A549 (cell line): ENCODE data around the gene THUMPD1. TPM values are rescaled to one million over a fixed set of nuclear protein-coding genes. Genes with fewer than 3 reads are reported as not detected.
"Not testable (repeated sequence)": the region's sequence is repeated elsewhere in the genome, so short reads cannot be mapped to it uniquely, and the experiment has no call there.

Experiments used
- ATAC-seq, 2 experiments: fragments of 200-7000 bp in 1 of 2; fragments of >200 bp in 1 of 2; cut with Nextera tagmentation in 1 of 2; cut with Tn5 transposase in 1 of 2; 3 replicates each; pipeline versions ENCODE4 v1.8.0 to v1.9.1; 2018 to 2020; ENCODE audit warnings: mild to moderate bottlenecking in 1 of 2, moderate library complexity in 1 of 2
- CTCF ChIA-PET: fragments of 300-600 bp; sonication (Branson Sonifier 250); formaldehyde crosslinking; extraction: SDS; loops from one replicate; lab custom pipeline; 2021; ENCODE audit warnings: antibody characterized with exemption, inconsistent platforms; lab: Yijun Ruan, JAX
- POLR2A ChIA-PET: fragments of 350-600 bp; formaldehyde crosslinking; extraction: SDS; loops from one replicate; lab custom pipeline; 2021; ENCODE audit warnings: antibody characterized with exemption, inconsistent platforms; lab: Yijun Ruan, JAX
- DNase-seq, 2 experiments: peaks; one replicate each; pipeline versions ENCODE4 v3.0.0 to v3.0.0-alpha.2; 2011 to 2016; ENCODE audit warnings: low read depth in 1 of 2, low spot score in 1 of 2
- FAIRE-seq: peaks from 2 replicates; lab custom pipeline; 2011; peaks lifted over from hg19 to GRCh38; lab: Jason Lieb, UNC
- H3K27ac ChIP-seq, 2 experiments: fragments of >200 bp; sonication (Bioruptor Twin); formaldehyde crosslinking; 3 replicates each; pipeline ENCODE4 v1.5.1; 2016 to 2017
- H3K4me1 ChIP-seq: fragments of >200 bp; sonication (Bioruptor Twin); formaldehyde crosslinking; 3 replicates; pipeline ENCODE4 v1.6.1; 2016
- H3K4me2 ChIP-seq: fragments of >200 bp; sonication (Bioruptor Twin); formaldehyde crosslinking; 3 replicates; pipeline ENCODE4 v1.6.1; 2016
- H3K4me3 ChIP-seq: fragments of >200 bp; sonication (Bioruptor Twin); formaldehyde crosslinking; 3 replicates; pipeline ENCODE4 v1.5.1; 2016
- H3K9me3 ChIP-seq: fragments of >200 bp; sonication (Bioruptor Twin); formaldehyde crosslinking; 3 replicates; pipeline ENCODE4 v1.6.1; 2016
- CHD4 ChIP-seq: fragments of 200-600 bp; sonication (generic); IDR thresholded peaks from 2 replicates; pipeline ENCODE4 v1.6.1; 2016; ENCODE audit warnings: antibody characterized with exemption, mild to moderate bottlenecking, borderline replicate concordance
- GATA3 ChIP-seq: IDR thresholded peaks from 2 replicates; pipeline ENCODE4 v1.6.1; 2012; ENCODE audit warnings: borderline replicate concordance
- HEYL ChIP-seq: fragments of 250-450 bp; sonication (Bioruptor Pico); IDR thresholded peaks from 2 replicates; pipeline ENCODE4 v1.8.0; 2021; ENCODE audit warnings: mild to moderate bottlenecking, moderate library complexity
- JUNB ChIP-seq: fragments of >200 bp; sonication (Bioruptor Twin); formaldehyde crosslinking; IDR thresholded peaks from 2 replicates; pipeline ENCODE4 v1.6.1; 2016
- MAX ChIP-seq: IDR thresholded peaks from 2 replicates; pipeline ENCODE4 v1.6.1; 2012
- RFX5 ChIP-seq: fragments of 450-650 bp; IDR thresholded peaks from 2 replicates; pipeline ENCODE4 v1.7.1; 2014; ENCODE audit warnings: antibody characterized with exemption, mild to moderate bottlenecking, moderate library complexity
- SREBF2 ChIP-seq: fragments of 450-650 bp; IDR thresholded peaks from 2 replicates; pipeline ENCODE4 v1.6.1; 2014; ENCODE audit warnings: mild to moderate bottlenecking, moderate library complexity
- USF2 ChIP-seq: fragments of 450-650 bp; IDR thresholded peaks from 2 replicates; pipeline ENCODE4 v1.6.1; 2014; ENCODE audit warnings: antibody characterized with exemption
- ZSCAN20 ChIP-seq: fragments of 250-450 bp; sonication (Bioruptor Pico); IDR thresholded peaks from 2 replicates; pipeline ENCODE4 v1.8.0; 2022; ENCODE audit warnings: mild to moderate bottlenecking, moderate library complexity
- WGBS: methylation state at CpG from one replicate; pipeline ENCODE4 v1.1.6; 2017; ENCODE audit errors: missing lambda C conversion rate; 5-methylcytosine and 5-hydroxymethylcytosine counted together
- polyA plus RNA-seq, 4 experiments: library from polyadenylated mRNA; depleted of rRNA in 3 of 4; stranded (reverse); fragments of >200 nt; fragmentation: RNase III in 1 of 4; extraction: RNeasy Plus Mini Kit Qiagen cat#74134 plus additional on column Dnase treatment in 1 of 4; gene quantifications; 2 replicates in 3 of 4; 3 replicates in 1 of 4; pipeline ENCODE4 v1.2.3, GENCODE V29; 2011 to 2017
- TF ChIP-seq, protein P1 (sequence below): fragments of >200 bp; sonication (Bioruptor Twin); formaldehyde crosslinking; IDR thresholded peaks from 3 replicates; pipeline ENCODE4 v1.6.1; 2016
- TF ChIP-seq, protein P2 (sequence below): fragments of 150-350 bp; IDR thresholded peaks from 2 replicates; pipeline ENCODE4 v1.6.1; 2014; ENCODE audit warnings: low read depth, mild to moderate bottlenecking, low read length
- TF ChIP-seq, protein P3 (sequence below): fragments of 250-450 bp; sonication (Bioruptor Pico); IDR thresholded peaks from 2 replicates; pipeline ENCODE4 v1.5.0; 2020; ENCODE audit warnings: low read depth, mild to moderate bottlenecking, moderate library complexity

Gene THUMPD1
- polyA plus RNA-seq, 2 of the 4 experiments (the other 2 are of a cell fraction), result 27.8 to 47.7 TPM

DNA sequence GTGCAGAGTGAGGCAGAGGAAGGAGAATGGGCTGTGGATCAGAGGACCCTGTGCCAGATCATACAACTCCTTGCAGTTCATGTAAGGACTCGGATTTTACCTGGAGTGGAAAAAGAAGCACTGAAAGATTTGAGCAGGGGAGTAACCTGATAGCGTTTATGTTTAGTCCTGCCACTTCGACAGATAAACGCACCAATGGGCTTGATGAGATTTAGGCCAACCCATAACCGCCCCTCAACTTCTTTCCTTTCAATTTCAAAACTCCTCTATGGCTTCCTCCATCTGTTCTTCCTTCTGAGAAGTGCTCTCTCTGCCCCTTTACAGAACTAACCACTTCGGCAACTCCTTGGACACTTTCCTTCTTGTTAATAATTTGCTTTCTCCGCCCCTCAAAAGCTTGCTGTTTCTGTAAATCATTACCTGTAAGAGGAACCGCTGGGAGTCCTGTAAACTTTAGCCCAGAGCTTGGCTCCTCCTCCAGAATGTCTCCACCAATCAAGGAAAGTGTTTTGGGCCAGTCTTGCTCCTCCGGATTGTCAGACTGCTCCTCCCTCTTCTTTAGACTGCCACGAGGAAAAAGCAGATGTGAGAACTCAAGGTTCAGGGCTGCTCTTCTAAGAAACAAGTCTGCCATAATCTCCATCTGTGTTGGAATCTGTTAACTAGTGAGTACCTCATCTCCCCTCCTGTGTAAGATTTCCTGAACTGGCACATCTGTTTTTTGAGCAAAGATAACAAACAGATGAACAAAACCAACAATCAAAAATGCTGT lies 22.0 kb upstream of the THUMPD1 start, which contains the start of gene ACSM3:
TSS of gene ACSM3 (plus strand) at position 554 of the 772 bp plus-strand sequence. CDS start 6,021 bp downstream, outside the sequence.
- WGBS, result 2% methylated on average over 10 of the region's 10 CpGs
- CTCF ChIA-PET, result no interaction called here
- peak; percentile 85 to 92 for DNase-seq

GRCh38 chr16:20762404-20763123 lies 20.9 kb upstream of the THUMPD1 start:
- DNase-seq, result no peak
- no peak overlapping the region for H3K27ac ChIP-seq
- H3K4me3 ChIP-seq, result no peak overlapping the region
- H3K4me2 ChIP-seq, result peak overlapping the region; percentile 84; the same call in 1 of the 3 replicates
- 88% methylated on average over 3 of the region's 3 CpGs for WGBS
- ChIA-PET POLR2A (no interaction called here), CTCF (no interaction called here)
- TF ChIP-seq, protein P1, sequence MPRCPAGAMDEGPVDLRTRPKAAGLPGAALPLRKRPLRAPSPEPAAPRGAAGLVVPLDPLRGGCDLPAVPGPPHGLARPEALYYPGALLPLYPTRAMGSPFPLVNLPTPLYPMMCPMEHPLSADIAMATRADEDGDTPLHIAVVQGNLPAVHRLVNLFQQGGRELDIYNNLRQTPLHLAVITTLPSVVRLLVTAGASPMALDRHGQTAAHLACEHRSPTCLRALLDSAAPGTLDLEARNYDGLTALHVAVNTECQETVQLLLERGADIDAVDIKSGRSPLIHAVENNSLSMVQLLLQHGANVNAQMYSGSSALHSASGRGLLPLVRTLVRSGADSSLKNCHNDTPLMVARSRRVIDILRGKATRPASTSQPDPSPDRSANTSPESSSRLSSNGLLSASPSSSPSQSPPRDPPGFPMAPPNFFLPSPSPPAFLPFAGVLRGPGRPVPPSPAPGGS, result no peak
- ATAC-seq, result no peak
- FAIRE-seq, result peak; percentile 36
- H3K4me1 ChIP-seq, result peaks cover 20% of the 10 kb centered on the region; the same call in 2 of the 3 replicates
- peaks cover 11% of the 10 kb centered on the region for H3K9me3 ChIP-seq

More for the DNA sequence above, 22.0 kb upstream of the THUMPD1 start, which contains the start of gene ACSM3:
- ATAC-seq (peak; percentile 100), FAIRE-seq (peak; percentile 95)
- POLR2A ChIA-PET, result interaction anchor here (1.0 to 1.4 kb wide), 2 partner anchors 22 to 43 kb away, joined by 3 to 6 read pairs; partner anchors contain the start of genes ERI2, REXO5 and THUMPD1
- peak within 1 kb of the TSS; percentile 49 to 71 for H3K27ac ChIP-seq
- H3K9me3 ChIP-seq, result peaks cover 11% of the 10 kb centered on the region
- peak within 1 kb of the TSS; percentile 34 for H3K4me3 ChIP-seq
- no peak for TF ChIP-seq RFX5
- TF ChIP-seq, protein P2, sequence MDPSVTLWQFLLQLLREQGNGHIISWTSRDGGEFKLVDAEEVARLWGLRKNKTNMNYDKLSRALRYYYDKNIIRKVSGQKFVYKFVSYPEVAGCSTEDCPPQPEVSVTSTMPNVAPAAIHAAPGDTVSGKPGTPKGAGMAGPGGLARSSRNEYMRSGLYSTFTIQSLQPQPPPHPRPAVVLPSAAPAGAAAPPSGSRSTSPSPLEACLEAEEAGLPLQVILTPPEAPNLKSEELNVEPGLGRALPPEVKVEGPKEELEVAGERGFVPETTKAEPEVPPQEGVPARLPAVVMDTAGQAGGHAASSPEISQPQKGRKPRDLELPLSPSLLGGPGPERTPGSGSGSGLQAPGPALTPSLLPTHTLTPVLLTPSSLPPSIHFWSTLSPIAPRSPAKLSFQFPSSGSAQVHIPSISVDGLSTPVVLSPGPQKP, result no peak
- TF ChIP-seq MAX, result peak; percentile 68
- H3K4me2 ChIP-seq, result peak within 1 kb of the TSS; percentile 84
- H3K4me1 ChIP-seq, result peaks cover 20% of the 10 kb centered on the region; the same call in 2 of the 3 replicates

- H3K4me2 ChIP-seq, result no peak overlapping the region
- ChIA-PET POLR2A (no interaction called here), CTCF (no interaction called here)
- no peak overlapping the region for H3K4me3 ChIP-seq
- FAIRE-seq (no peak), DNase-seq (no peak), ATAC-seq (no peak)
- TF ChIP-seq, protein P3, sequence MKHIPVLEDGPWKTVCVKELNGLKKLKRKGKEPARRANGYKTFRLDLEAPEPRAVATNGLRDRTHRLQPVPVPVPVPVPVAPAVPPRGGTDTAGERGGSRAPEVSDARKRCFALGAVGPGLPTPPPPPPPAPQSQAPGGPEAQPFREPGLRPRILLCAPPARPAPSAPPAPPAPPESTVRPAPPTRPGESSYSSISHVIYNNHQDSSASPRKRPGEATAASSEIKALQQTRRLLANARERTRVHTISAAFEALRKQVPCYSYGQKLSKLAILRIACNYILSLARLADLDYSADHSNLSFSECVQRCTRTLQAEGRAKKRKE (CRISPR knock-in tag), result no peak
- TF ChIP-seq JUNB (no peak), HEYL (CRISPR knock-in tag) (no peak)
- TF ChIP-seq, protein P1, result no peak
- H3K27ac ChIP-seq, result no peak overlapping the region
- peaks cover 20% of the 10 kb centered on the region; the same call in 2 of the 3 replicates for H3K4me1 ChIP-seq
- H3K9me3 ChIP-seq, result peaks cover 11% of the 10 kb centered on the region
- WGBS, result 57% methylated on average over 1 of the region's 1 CpG
These were observed 19.6 kb upstream of the THUMPD1 start for GRCh38 chr16:20761175-20761574.

- ATAC-seq, result no peak
- Histone ChIP-seq H3K9me3 (peaks cover 11% of the 10 kb centered on the region), H3K27ac (no peak overlapping the region), H3K4me3 (no peak overlapping the region), H3K4me1 (peaks cover 16% of the 10 kb centered on the region; the same call in 2 of the 3 replicates), H3K4me2 (no peak overlapping the region)
- WGBS, result 79% methylated on average over 2 of the region's 2 CpGs
- no peak for DNase-seq
- ChIA-PET POLR2A (no interaction called here), CTCF (no interaction called here)
- no peak for FAIRE-seq
- TF ChIP-seq ZSCAN20 (CRISPR knock-in tag) (no peak), CHD4 (no peak), GATA3 (no peak), USF2 (no peak), SREBF2 (no peak)
These were observed 18.7 kb upstream of the THUMPD1 start for GRCh38 chr16:20760346-20760745.

- FAIRE-seq, CTCF ChIA-PET, DNase-seq, H3K4me1 ChIP-seq, H3K4me2 ChIP-seq, ATAC-seq, H3K9me3 ChIP-seq, H3K27ac ChIP-seq, H3K4me3 ChIP-seq, POLR2A ChIA-PET: not testable (repeated sequence)
- WGBS, result 59% methylated on average over 5 of the region's 5 CpGs
These were observed 14.2 kb upstream of the THUMPD1 start for GRCh38 chr16:20755799-20756198.
